Left lung (tissue), 10 donors: Measurements from ENCODE around the gene MTCH2. TPM values are rescaled to one million over a fixed set of nuclear protein-coding genes. Genes with fewer than 3 reads are reported as not detected.

ENCODE experiments used
- ATAC-seq: fragments of 200-7000 bp; cut with Tn5 transposase; one replicate; pipeline ENCODE4 v1.9.1; 2020; ENCODE audit warnings: moderate library complexity
- DNase-seq, 4 donors: peaks; one replicate each; pipeline ENCODE4 v3.0.0-alpha.2; 2013 to 2020
- H3K27ac ChIP-seq, 2 donors: fragments of 200-600 bp; sonication (generic) in 1 of 2; one replicate each; pipeline versions ENCODE4 v1.5.0 to v1.8.0; 2020 to 2021
- H3K27me3 ChIP-seq, 2 donors: fragments of 200-600 bp; sonication (generic) in 1 of 2; one replicate each; pipeline versions ENCODE4 v1.5.0 to v1.8.0; 2020 to 2021
- H3K36me3 ChIP-seq, 2 donors: fragments of 200-600 bp; sonication (generic) in 1 of 2; one replicate each; pipeline versions ENCODE4 v1.5.0 to v1.8.0; 2020 to 2021
- H3K4me1 ChIP-seq, 2 donors: fragments of 200-600 bp; one replicate each; pipeline ENCODE4 v1.8.0; 2021
- H3K4me3 ChIP-seq, 2 donors: fragments of 200-600 bp; sonication (generic) in 1 of 2; one replicate each; pipeline versions ENCODE4 v1.5.0 to v1.8.0; 2020 to 2021; ENCODE audit warnings: mild to moderate bottlenecking in 1 of 2
- H3K9me3 ChIP-seq, 2 donors: fragments of 200-600 bp; sonication (generic) in 1 of 2; one replicate each; pipeline versions ENCODE4 v1.5.0 to v1.8.0; 2020 to 2021
- intact Hi-C, 2 donors: fragments of 100-400 bp; cut with DNase I; formaldehyde crosslinking; loops; one replicate each; pipeline versions ENCODE4 v1.11.2 to v1.14.2; 2022
- polyA plus RNA-seq, 6 donors: library from polyadenylated mRNA; unstranded; fragments of 120-200 nt; gene quantifications; one replicate each; pipeline ENCODE4 v1.2.1, GENCODE V29; 2013; ENCODE audit not compliant: insufficient read length in 6 of 6
- total RNA-seq, 2 donors: library from RNA; stranded (reverse); fragmentation: NEBNext Ultra II Directional; extraction: Animal tissue kit (Norgen Biotek cat#: 25700); gene quantifications; one replicate each; pipeline ENCODE4 v1.2.1, GENCODE V29; 2021
- TF ChIP-seq, protein P1 (sequence below), 2 donors: fragments of 200-600 bp; sonication (generic) in 1 of 2; IDR thresholded peaks; one replicate each; pipeline versions ENCODE4 v1.5.0 to v1.8.0; 2021; ENCODE audit warnings: antibody characterized with exemption in 2 of 2
- donor health status: DM: no; HTN: yes; CAD: no.
- donor health status: DM: no; HTN: no; CAD: no.

Gene MTCH2
- total and polyA plus RNA-seq, 8 donors, result 53.7 to 116 (median 65.6) TPM

DNA sequence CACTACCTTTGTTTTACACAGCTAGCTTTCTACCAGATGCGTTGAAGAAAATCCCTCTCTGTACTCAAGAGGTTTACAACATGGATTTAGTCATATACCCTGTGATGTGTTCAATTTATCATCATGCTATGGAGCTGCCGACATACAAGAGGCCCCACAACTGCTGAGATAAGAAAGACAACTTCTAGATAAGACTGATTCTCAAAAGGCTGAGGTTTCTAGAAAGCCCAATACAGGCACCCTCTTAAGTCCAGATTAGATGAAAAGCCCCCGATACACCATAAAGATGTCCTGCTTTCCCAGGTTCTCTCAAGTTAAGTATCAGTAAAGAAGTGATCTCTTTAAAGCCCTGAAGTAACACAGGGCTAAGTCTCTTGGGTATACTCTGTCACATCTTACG, 14.3 kb downstream of the MTCH2 start:
- intact Hi-C loops, result no loop called here
- Histone ChIP-seq H3K4me1 (no peaks in the 10 kb centered on the region), H3K9me3 (no peaks in the 10 kb centered on the region), H3K27ac (no peak overlapping the region), H3K27me3 (no peaks in the 10 kb centered on the region), H3K36me3 (peaks cover 0 to 100% of the 10 kb centered on the region in 2 donors), H3K4me3 (no peak overlapping the region)
- ATAC-seq (no peak), DNase-seq (no peak)
- TF ChIP-seq, protein P1, sequence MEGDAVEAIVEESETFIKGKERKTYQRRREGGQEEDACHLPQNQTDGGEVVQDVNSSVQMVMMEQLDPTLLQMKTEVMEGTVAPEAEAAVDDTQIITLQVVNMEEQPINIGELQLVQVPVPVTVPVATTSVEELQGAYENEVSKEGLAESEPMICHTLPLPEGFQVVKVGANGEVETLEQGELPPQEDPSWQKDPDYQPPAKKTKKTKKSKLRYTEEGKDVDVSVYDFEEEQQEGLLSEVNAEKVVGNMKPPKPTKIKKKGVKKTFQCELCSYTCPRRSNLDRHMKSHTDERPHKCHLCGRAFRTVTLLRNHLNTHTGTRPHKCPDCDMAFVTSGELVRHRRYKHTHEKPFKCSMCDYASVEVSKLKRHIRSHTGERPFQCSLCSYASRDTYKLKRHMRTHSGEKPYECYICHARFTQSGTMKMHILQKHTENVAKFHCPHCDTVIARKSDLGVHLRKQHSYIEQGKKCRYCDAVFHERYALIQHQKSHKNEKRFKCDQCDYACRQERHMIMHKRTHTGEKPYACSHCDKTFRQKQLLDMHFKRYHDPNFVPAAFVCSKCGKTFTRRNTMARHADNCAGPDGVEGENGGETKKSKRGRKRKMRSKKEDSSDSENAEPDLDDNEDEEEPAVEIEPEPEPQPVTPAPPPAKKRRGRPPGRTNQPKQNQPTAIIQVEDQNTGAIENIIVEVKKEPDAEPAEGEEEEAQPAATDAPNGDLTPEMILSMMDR (IDR thresholded peaks at IDR 0.05), result no peak

DNA sequence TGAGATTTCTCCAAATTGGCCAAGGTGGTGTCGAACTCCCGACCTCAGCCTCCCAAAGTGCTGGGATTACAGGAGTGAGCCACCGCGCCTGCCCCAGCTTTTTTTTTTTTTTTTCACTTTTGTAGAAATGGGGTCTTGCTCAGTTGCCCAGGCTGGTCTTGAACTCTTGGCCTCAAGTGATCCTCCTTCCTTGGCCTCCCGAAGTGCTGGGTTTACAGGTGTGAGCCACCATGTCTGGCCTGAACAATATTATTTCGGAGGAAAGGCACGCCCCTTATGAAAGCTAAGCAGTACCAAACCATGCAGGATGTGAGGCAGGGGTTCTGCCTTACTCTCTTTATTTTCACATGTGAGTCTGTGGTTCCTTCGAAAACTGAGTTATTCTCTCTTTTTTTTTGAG, 16.1 kb downstream of the MTCH2 start:
- H3K27me3 ChIP-seq, result no peaks in the 10 kb centered on the region
- H3K4me1 ChIP-seq, result no peaks in the 10 kb centered on the region
- H3K9me3 ChIP-seq, result no peaks in the 10 kb centered on the region
- no peak overlapping the region for H3K4me3 ChIP-seq
- H3K27ac ChIP-seq, result no peak overlapping the region
- TF ChIP-seq, protein P1 (IDR thresholded peaks at IDR 0.05), result no peak
- intact Hi-C loops, result no loop called here
- DNase-seq (no peak), ATAC-seq (no peak)
- peaks cover 0 to 100% of the 10 kb centered on the region in 2 donors for H3K36me3 ChIP-seq

DNA sequence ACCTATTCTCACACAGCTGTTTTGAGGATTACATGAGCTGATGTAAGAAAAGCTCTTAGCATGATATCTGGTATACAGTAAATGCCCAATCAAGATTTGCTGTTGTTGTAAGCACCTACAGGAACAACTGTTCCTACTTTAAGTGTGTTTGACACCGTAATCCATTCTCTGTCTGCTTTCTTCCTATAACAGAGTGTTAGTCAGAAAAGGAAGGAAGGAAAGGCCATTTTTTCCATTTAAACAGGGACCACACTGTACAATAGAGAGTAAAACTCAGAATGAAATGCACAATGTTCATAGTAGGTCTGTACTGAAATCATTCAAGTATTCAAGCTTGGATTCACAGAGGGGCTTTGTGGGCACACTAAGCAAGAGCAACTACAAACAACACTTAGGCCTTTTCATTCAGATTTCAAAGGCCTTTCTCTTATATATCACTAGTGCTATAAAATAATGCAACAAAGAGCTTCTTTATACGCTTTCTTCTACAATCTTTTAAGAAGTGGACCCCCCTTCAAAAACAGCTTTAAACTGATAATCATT, 21.5 kb downstream of the MTCH2 start:
- no peak for ATAC-seq
- peaks cover 0 to 99% of the 10 kb centered on the region in 2 donors for H3K36me3 ChIP-seq
- intact Hi-C loops, result no loop called here
- H3K27me3 ChIP-seq, result no peaks in the 10 kb centered on the region
- H3K27ac ChIP-seq, result no peak overlapping the region
- H3K4me1 ChIP-seq, result peaks cover 0 to 6% of the 10 kb centered on the region in 2 donors
- H3K4me3 ChIP-seq, result no peak overlapping the region
- TF ChIP-seq, protein P1 (IDR thresholded peaks at IDR 0.05), result no peak
- no peak for DNase-seq
- H3K9me3 ChIP-seq, result no peaks in the 10 kb centered on the region

DNA sequence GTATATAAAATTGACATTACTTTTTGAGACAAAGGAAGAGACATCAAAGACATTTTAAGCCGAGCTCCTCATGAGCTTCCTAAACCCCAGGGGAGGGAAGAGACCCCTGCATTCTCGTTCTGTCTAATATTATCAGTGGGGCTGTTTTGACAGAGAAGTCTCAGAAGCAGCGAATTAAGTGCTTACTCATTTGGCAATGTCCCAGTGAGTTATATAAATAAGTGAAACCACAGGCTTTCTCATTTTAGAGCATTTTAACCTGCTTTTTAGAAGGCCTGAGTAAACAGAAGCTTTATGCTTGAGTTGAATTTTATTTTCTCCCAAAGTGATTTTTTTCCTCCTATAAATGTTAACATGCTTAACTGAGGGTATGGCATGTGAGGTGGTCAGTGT, 24.9 kb downstream of the MTCH2 start:
- Histone ChIP-seq H3K4me3 (no peak overlapping the region), H3K27ac (no peak overlapping the region), H3K4me1 (peaks cover 0 to 6% of the 10 kb centered on the region in 2 donors), H3K36me3 (peaks cover 0 to 64% of the 10 kb centered on the region in 2 donors), H3K27me3 (no peaks in the 10 kb centered on the region), H3K9me3 (no peaks in the 10 kb centered on the region)
- DNase-seq, result no peak
- intact Hi-C loops, result no loop called here
- ATAC-seq, result peak; percentile 21
- TF ChIP-seq, protein P1 (IDR thresholded peaks at IDR 0.05), result no peak

DNA sequence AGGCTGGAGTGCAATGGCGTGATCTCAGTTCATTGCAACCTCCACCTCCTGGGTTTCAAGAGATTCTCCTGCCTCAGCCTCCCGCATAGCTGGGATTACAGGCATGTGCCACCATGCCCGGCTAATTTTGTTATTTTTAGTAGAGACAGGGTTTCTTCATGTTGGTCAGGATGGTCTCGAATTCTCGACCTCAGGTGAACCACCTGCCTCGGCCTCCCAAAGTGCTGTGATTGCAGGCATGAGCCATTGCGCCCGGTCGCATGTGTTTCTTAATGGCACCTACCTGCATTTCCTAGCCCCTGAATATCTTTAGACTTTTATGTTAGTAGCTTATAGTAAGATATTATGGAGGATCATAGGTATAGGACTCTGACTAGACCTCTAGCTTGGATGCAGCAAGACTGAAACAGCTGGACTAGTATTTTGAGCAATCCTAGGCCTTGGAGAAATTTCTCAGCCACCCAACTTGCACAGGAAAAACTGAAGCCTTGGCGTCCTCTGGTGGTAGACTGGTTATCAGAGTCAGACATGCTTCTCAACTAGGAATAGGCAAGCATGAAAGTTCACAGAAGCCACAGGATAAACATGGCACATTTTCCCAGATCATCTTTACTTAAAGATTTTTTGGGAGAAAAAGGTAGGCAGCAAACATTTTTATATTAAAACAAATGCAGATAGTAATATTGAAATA, 25.5 kb downstream of the MTCH2 start:
- intact Hi-C loops, result no loop called here
- Histone ChIP-seq H3K4me1 (peaks cover 0 to 6% of the 10 kb centered on the region in 2 donors), H3K4me3 (no peak overlapping the region), H3K27me3 (no peaks in the 10 kb centered on the region), H3K36me3 (peaks cover 0 to 59% of the 10 kb centered on the region in 2 donors), H3K9me3 (no peaks in the 10 kb centered on the region), H3K27ac (no peak overlapping the region)
- DNase-seq, result peak in 3 of 4 donors; percentile 32 to 67 (median 41)
- TF ChIP-seq, protein P1 (IDR thresholded peaks at IDR 0.05), result peak; percentile 23 to 65
- ATAC-seq, result peak; percentile 85
